Measurements from ENCODE around the gene HIVEP2. TPM values are rescaled to one million over a fixed set of nuclear protein-coding genes. Genes with fewer than 3 reads are reported as not detected.

The HIVEP2 gene
- total and polyA plus RNA-seq, 2 donors (not counting 3 experiments of a cell fraction or from before 2014, with no cell fraction given), result 1.3 to 4.7 TPM

GRCh38 chr6:142787422-142787821 lies 157.6 kb downstream of the HIVEP2 start:
- intact Hi-C loops (cut with micrococcal nuclease), result no loop called here
- H4K20me1 ChIP-seq (replicated peaks; ENCODE audit: control insufficient read depth, extremely low read depth, insufficient read depth, low read length), result no peaks in the 10 kb centered on the region
- no peaks in the 10 kb centered on the region for H3K9me3 ChIP-seq (replicated peaks; ENCODE audit: control insufficient read depth, insufficient read depth, low read length)
- BruUV-seq (replicated peaks), result no TSS peak
- dilution Hi-C loops (cut with MboI; ENCODE audit: extremely low pct_ligation_motif_present, low sequenced_read_pairs), result no loop called here
- peaks cover 2% of the 10 kb centered on the region for H3K4me1 ChIP-seq (ENCODE audit: control insufficient read depth, extremely low read depth, insufficient read depth, low read length)
- no peak overlapping the region for H2AFZ ChIP-seq (ENCODE audit: low read depth, low read length)
- DNase-seq (ENCODE audit: low read depth, low spot score), result no peak
- H3K27ac ChIP-seq (ENCODE audit: insufficient read depth, low read depth, low read length), result no peak overlapping the region
- no peak overlapping the region for H3K4me2 ChIP-seq (ENCODE audit: insufficient read depth, low read length)
- H3K4me3 ChIP-seq (replicated peaks in 1 of 3; ENCODE audit: insufficient read depth in 1 of 3, low read depth in 1 of 3, low read length in 3 of 3), result no peak overlapping the region
- ChIA-PET POLR2A (no interaction called here), CTCF (interaction anchor here (0.6 to 1.7 kb wide), 3 partner anchors 12 to 33 kb away, joined by 3 to 4 read pairs (median 3); no protein-coding TSS in a partner anchor)
- no peak for TF ChIP-seq MAX (IDR thresholded peaks at IDR 0.05; ENCODE audit: insufficient read depth, insufficient read length)
- TF ChIP-seq FOS (IDR thresholded peaks at IDR 0.05; ENCODE audit: borderline replicate concordance, insufficient read depth, low read length), result no peak
- TF ChIP-seq POLR2AphosphoS5 (IDR thresholded peaks at IDR 0.05; ENCODE audit: insufficient read depth, low read depth, low read length), result no peak
- TF ChIP-seq, protein P1, sequence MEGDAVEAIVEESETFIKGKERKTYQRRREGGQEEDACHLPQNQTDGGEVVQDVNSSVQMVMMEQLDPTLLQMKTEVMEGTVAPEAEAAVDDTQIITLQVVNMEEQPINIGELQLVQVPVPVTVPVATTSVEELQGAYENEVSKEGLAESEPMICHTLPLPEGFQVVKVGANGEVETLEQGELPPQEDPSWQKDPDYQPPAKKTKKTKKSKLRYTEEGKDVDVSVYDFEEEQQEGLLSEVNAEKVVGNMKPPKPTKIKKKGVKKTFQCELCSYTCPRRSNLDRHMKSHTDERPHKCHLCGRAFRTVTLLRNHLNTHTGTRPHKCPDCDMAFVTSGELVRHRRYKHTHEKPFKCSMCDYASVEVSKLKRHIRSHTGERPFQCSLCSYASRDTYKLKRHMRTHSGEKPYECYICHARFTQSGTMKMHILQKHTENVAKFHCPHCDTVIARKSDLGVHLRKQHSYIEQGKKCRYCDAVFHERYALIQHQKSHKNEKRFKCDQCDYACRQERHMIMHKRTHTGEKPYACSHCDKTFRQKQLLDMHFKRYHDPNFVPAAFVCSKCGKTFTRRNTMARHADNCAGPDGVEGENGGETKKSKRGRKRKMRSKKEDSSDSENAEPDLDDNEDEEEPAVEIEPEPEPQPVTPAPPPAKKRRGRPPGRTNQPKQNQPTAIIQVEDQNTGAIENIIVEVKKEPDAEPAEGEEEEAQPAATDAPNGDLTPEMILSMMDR (IDR thresholded peaks at IDR 0.05; ENCODE audit: extremely low read depth in 1 of 2, insufficient read depth in 1 of 2, low read depth in 1 of 2, low read length in 2 of 2), result no peak
- TF ChIP-seq JUN (IDR thresholded peaks at IDR 0.05; ENCODE audit: borderline replicate concordance, insufficient read depth, insufficient read length, low read depth), result no peak
- no peak for TF ChIP-seq POLR2A (IDR thresholded peaks at IDR 0.05; ENCODE audit: low read depth, low read length)
- no peak for TF ChIP-seq GATA2 (IDR thresholded peaks at IDR 0.05; ENCODE audit: insufficient read depth, insufficient read length, low read depth, low read length)
- no peak for TF ChIP-seq EZH2 (IDR thresholded peaks at IDR 0.05; ENCODE audit: borderline replicate concordance, low read depth, low read length, severe bottlenecking)
- TF ChIP-seq MYC (IDR thresholded peaks at IDR 0.05; ENCODE audit: low read depth, low read length), result no peak
- H3K9me1 ChIP-seq (replicated peaks; ENCODE audit: control insufficient read depth, extremely low read depth, insufficient read depth, low read length), result peaks cover 2% of the 10 kb centered on the region
- no peaks in the 10 kb centered on the region for H3K79me2 ChIP-seq (ENCODE audit: control insufficient read depth, insufficient read depth, low read length)
- no peak for FAIRE-seq
- no peaks in the 10 kb centered on the region for H3K36me3 ChIP-seq (ENCODE audit: control insufficient read depth in 2 of 2, extremely low read depth in 1 of 2, insufficient read depth in 2 of 2, low read length in 2 of 2)
- H3K27me3 ChIP-seq (ENCODE audit: control insufficient read depth in 2 of 2, insufficient read depth in 2 of 2, low read length in 2 of 2), result no peaks in the 10 kb centered on the region
- H3K9ac ChIP-seq (replicated peaks; ENCODE audit: extremely low read depth, insufficient read depth, low read length), result no peak overlapping the region
